Osteoblast (primary cell): ENCODE data around the gene CBFA2T3. TPM values are rescaled to one million over a fixed set of nuclear protein-coding genes. Genes with fewer than 3 reads are reported as not detected.

ENCODE experiments used
- DNase-seq: peaks from one replicate; pipeline ENCODE4 v3.0.0; 2011; ENCODE audit warnings: low spot score, mixed read lengths; ENCODE audit not compliant: insufficient read length; ENCODE audit errors: missing footprints
- H2AFZ ChIP-seq: 2 replicates; pipeline ENCODE4 v1.6.0; 2011; ENCODE audit warnings: mild to moderate bottlenecking, low read length
- H3K27ac ChIP-seq: 2 replicates; pipeline ENCODE4 v1.5.1; 2011; ENCODE audit warnings: mild to moderate bottlenecking, low read depth, low read length, moderate library complexity
- H3K27me3 ChIP-seq: 2 replicates; pipeline ENCODE4 v1.6.0; 2012; ENCODE audit warnings: mild to moderate bottlenecking, control low read depth, inconsistent platforms, low read length, moderate library complexity; ENCODE audit not compliant: insufficient read depth
- H3K36me3 ChIP-seq: 2 replicates; pipeline ENCODE4 v1.5.1; 2011; ENCODE audit warnings: mild to moderate bottlenecking, low read length, control low read depth, moderate library complexity; ENCODE audit not compliant: insufficient read depth
- H3K4me1 ChIP-seq: 2 replicates; pipeline ENCODE4 v1.5.1; 2011; ENCODE audit warnings: mild to moderate bottlenecking, low read length, control low read depth, moderate library complexity; ENCODE audit not compliant: insufficient read depth
- H3K4me2 ChIP-seq: 2 replicates; pipeline ENCODE4 v1.6.0; 2011; ENCODE audit warnings: mild to moderate bottlenecking, low read length; ENCODE audit not compliant: insufficient read depth
- H3K4me3 ChIP-seq: fragments of 200-600 bp; sonication (generic); 3 replicates; pipeline ENCODE4 v1.5.1; 2012; ENCODE audit warnings: mild to moderate bottlenecking, low read length, inconsistent platforms; ENCODE audit not compliant: insufficient read depth
- H3K79me2 ChIP-seq: 2 replicates; pipeline ENCODE4 v1.6.0; 2012; ENCODE audit warnings: mild to moderate bottlenecking, low read length, control low read depth, inconsistent platforms; ENCODE audit not compliant: insufficient read depth
- H3K9me3 ChIP-seq: 2 replicates; pipeline ENCODE4 v1.5.1; 2011; ENCODE audit warnings: low read depth, low read length, control low read depth
- H4K20me1 ChIP-seq: 2 replicates; pipeline ENCODE4 v1.6.0; 2012; ENCODE audit warnings: mild to moderate bottlenecking, low read length, control low read depth; ENCODE audit not compliant: insufficient read depth
- CTCF ChIP-seq: IDR thresholded peaks from 2 replicates; pipeline ENCODE4 v1.5.1; 2011; ENCODE audit warnings: mild to moderate bottlenecking, low read depth, low read length, moderate library complexity; ENCODE audit errors: extremely low read depth
- total RNA-seq: library from RNA; depleted of rRNA; stranded (reverse); fragments of >200 nt; gene quantifications from 2 replicates; pipeline ENCODE4 v1.2.3, GENCODE V29; 2012

Gene CBFA2T3
- not detected in 2 replicates for total RNA-seq

GRCh38 chr16:88977018-88977811 lies at the start of gene CBFA2T3:
Gene CBFA2T3 (minus strand): TSS chr16:88977207. CDS start chr16:88976807, 400 bp downstream.
- TF ChIP-seq CTCF: no peak
- no peak for DNase-seq

GRCh38 chr16:89026121-89026612 lies 49.2 kb upstream of the CBFA2T3 start:
- DNase-seq: peak; percentile 58

More at GRCh38 chr16:88977018-88977811, at the start of gene CBFA2T3:
- Histone ChIP-seq H2AFZ (no peak within 1 kb of the TSS), H3K4me1 (no peaks in the 10 kb centered on the region), H3K36me3 (no peaks in the 10 kb centered on the region), H3K27me3 (peaks cover 23% of the 10 kb centered on the region), H3K4me3 (no peak within 1 kb of the TSS), H4K20me1 (no peaks in the 10 kb centered on the region), H3K9me3 (no peaks in the 10 kb centered on the region), H3K27ac (no peak within 1 kb of the TSS), H3K4me2 (no peak within 1 kb of the TSS), H3K79me2 (no peaks in the 10 kb centered on the region)

GRCh38 chr16:89025636-89026035 lies 48.6 kb upstream of the CBFA2T3 start:
- TF ChIP-seq CTCF: no peak
- H3K4me3 ChIP-seq: no peak overlapping the region
- H3K27ac ChIP-seq: no peak overlapping the region
- no peaks in the 10 kb centered on the region for H3K79me2 ChIP-seq
- H3K36me3 ChIP-seq: no peaks in the 10 kb centered on the region
- no peaks in the 10 kb centered on the region for H3K4me1 ChIP-seq
- no peak overlapping the region for H3K4me2 ChIP-seq
- DNase-seq: no peak
- H4K20me1 ChIP-seq: no peaks in the 10 kb centered on the region
- no peaks in the 10 kb centered on the region for H3K9me3 ChIP-seq
- no peaks in the 10 kb centered on the region for H3K27me3 ChIP-seq
- H2AFZ ChIP-seq: no peak overlapping the region

More at GRCh38 chr16:89026121-89026612, 49.2 kb upstream of the CBFA2T3 start:
- no peak overlapping the region for H2AFZ ChIP-seq
- TF ChIP-seq CTCF: no peak
- no peaks in the 10 kb centered on the region for H4K20me1 ChIP-seq
- H3K27me3 ChIP-seq: no peaks in the 10 kb centered on the region
- H3K9me3 ChIP-seq: no peaks in the 10 kb centered on the region
- H3K4me2 ChIP-seq: no peak overlapping the region
- H3K4me3 ChIP-seq: no peak overlapping the region
- no peak overlapping the region for H3K27ac ChIP-seq
- H3K79me2 ChIP-seq: no peaks in the 10 kb centered on the region
- no peaks in the 10 kb centered on the region for H3K4me1 ChIP-seq
- H3K36me3 ChIP-seq: no peaks in the 10 kb centered on the region

- Histone ChIP-seq H4K20me1 (no peaks in the 10 kb centered on the region), H3K36me3 (no peaks in the 10 kb centered on the region), H3K4me2 (no peak overlapping the region), H3K4me1 (no peaks in the 10 kb centered on the region), H3K27ac (no peak overlapping the region), H3K9me3 (no peaks in the 10 kb centered on the region), H3K27me3 (no peaks in the 10 kb centered on the region), H2AFZ (no peak overlapping the region), H3K4me3 (no peak overlapping the region), H3K79me2 (no peaks in the 10 kb centered on the region)
- no peak for TF ChIP-seq CTCF
- DNase-seq: peak; percentile 37
These were observed 47.6 kb upstream of the CBFA2T3 start for GRCh38 chr16:89024546-89025060.
